Endothelial cell of umbilical vein (primary cell): ENCODE measurements around the gene INSC.

Experiments used
- FOS ChIP-seq: IDR thresholded peaks from 2 replicates; pipeline ENCODE4 v1.6.1; 2011; ENCODE audit warnings: mild to moderate bottlenecking, low read length, moderate library complexity, borderline replicate concordance; ENCODE audit not compliant: insufficient read depth
- POLR2A ChIP-seq: IDR thresholded peaks from 2 replicates; pipeline ENCODE4 v1.6.1; 2012; ENCODE audit warnings: low read depth, mild to moderate bottlenecking, control low read depth, low read length
- POLR2AphosphoS5 ChIP-seq: IDR thresholded peaks from 2 replicates; pipeline ENCODE4 v1.6.1; 2012; ENCODE audit warnings: low read depth, mild to moderate bottlenecking, control low read depth, low read length, moderate library complexity; ENCODE audit not compliant: insufficient read depth
- TF ChIP-seq, protein P1 (sequence below), 2 donors: IDR thresholded peaks; 1 replicate in 1 of 2; 2 replicates in 1 of 2; pipeline ENCODE4 v1.5.1; 2011; ENCODE audit warnings: low read length in 2 of 2, mild to moderate bottlenecking in 2 of 2, moderate library complexity in 2 of 2, control low read depth in 1 of 2, inconsistent platforms in 1 of 2, low read depth in 1 of 2; ENCODE audit not compliant: insufficient read depth in 1 of 2; ENCODE audit errors: extremely low read depth in 1 of 2

DNA sequence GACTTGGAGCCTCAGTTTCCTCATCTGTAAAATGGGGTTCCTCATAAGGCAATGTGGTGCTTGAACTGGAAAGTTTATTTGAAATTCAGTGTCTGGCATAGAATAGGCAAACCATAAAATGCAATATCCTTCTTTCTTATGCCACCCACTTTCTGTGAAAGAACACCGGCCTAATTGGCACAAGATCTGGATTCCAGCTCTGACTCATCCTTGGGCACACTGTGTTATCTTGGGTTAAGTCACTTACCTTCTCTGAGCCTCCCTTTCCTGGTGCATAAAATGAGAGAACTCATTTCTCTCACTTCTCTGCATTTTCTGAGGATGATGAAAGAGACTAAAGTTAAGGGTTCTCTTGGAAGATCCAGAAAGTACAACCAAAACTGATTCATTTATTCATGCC, 5.1 kb downstream of the INSC start:
- TF ChIP-seq FOS (no peak), POLR2A (no peak), POLR2AphosphoS5 (no peak)
- TF ChIP-seq, protein P1, sequence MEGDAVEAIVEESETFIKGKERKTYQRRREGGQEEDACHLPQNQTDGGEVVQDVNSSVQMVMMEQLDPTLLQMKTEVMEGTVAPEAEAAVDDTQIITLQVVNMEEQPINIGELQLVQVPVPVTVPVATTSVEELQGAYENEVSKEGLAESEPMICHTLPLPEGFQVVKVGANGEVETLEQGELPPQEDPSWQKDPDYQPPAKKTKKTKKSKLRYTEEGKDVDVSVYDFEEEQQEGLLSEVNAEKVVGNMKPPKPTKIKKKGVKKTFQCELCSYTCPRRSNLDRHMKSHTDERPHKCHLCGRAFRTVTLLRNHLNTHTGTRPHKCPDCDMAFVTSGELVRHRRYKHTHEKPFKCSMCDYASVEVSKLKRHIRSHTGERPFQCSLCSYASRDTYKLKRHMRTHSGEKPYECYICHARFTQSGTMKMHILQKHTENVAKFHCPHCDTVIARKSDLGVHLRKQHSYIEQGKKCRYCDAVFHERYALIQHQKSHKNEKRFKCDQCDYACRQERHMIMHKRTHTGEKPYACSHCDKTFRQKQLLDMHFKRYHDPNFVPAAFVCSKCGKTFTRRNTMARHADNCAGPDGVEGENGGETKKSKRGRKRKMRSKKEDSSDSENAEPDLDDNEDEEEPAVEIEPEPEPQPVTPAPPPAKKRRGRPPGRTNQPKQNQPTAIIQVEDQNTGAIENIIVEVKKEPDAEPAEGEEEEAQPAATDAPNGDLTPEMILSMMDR (IDR thresholded peaks at IDR 0.05; ENCODE audit: extremely low read depth in 1 of 2, insufficient read depth in 1 of 2, low read depth in 1 of 2, low read length in 2 of 2), result no peak
